Measurements from ENCODE around the gene RAD51B. TPM values are rescaled to one million over a fixed set of nuclear protein-coding genes. Genes with fewer than 3 reads are reported as not detected.

Gene RAD51B
- total RNA-seq, 2 donors from 2014 or later, result 9.3 to 12.1 TPM

DNA sequence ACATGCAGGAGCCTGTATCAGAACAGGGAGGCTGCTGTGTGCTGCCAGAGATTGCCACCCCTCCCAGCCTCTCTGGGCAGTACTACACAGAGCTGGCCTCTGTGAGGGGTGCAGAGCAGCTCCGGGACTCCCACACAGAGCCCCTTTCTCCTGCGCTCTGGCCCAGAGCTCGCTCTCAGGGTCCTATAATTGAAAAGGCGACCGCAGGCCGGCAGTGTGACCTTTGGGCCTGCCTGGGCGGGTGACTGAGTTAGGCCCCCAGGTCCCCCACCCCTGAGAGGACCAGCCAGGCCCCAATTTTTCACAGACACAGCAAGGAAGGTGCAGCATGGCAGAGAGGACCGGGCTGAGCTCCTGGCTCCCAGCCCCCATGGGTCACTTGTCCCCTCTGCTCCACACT is 836.9 kb downstream of the RAD51B start:
- Histone ChIP-seq H3K4me3 (no peak overlapping the region), H3K36me3 (no peaks in the 10 kb centered on the region), H3K27ac (no peak overlapping the region), H3K27me3 (replicated peaks; ENCODE audit: insufficient read depth) (no peaks in the 10 kb centered on the region), H3K4me1 (ENCODE audit: control insufficient read depth in 1 of 2, low read depth in 2 of 2) (peaks cover 3 to 42% of the 10 kb centered on the region in 2 donors), H3K9me3 (no peaks in the 10 kb centered on the region)
- no peak for ATAC-seq (ENCODE audit: insufficient number of reproducible peaks, low FRiP score, low read depth)
- no peak for DNase-seq (ENCODE audit: low spot score)
- TF ChIP-seq CTCF (IDR thresholded peaks at IDR 0.05), result no peak

DNA sequence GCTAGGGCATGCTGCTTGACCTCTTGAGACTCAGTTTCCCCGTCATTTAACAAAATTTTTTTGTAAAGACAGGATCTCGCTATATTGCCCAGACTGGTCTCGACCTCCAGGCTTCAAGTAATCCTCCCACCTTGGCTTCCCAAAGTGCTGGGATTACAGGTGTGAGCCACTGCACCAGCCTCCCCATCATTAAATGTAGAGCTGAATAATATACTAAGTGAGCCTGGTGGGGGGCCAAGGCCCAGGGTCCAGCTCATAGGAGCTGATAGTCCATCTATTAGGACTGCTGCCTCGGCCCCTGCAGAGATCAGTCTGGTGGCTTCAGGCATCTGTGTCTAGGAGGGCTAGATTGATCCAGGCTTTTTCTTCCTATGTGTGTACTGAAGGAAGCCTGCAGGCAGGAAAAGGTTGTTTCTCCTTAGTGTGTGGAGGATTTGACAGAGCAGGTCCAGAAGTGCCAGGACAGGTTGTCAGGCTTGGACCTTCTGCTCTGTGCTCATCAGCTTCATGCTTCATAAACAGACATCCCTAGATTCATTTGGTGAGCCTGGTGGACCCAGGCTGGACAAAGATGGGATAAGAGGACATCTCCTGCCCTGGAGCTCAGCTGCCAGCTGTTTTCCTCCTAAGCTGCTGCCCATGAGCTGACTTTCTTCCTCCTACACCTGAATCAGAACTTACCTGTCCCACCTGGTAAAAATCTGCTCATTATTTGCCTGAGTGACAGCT is 837.9 kb downstream of the RAD51B start:
- H3K27me3 ChIP-seq (replicated peaks; ENCODE audit: insufficient read depth), result no peaks in the 10 kb centered on the region
- no peak for DNase-seq (ENCODE audit: low spot score)
- H3K36me3 ChIP-seq, result no peaks in the 10 kb centered on the region
- no peak overlapping the region for H3K4me3 ChIP-seq
- no peaks in the 10 kb centered on the region for H3K9me3 ChIP-seq
- no peak overlapping the region for H3K27ac ChIP-seq
- ATAC-seq (ENCODE audit: insufficient number of reproducible peaks, low FRiP score, low read depth), result no peak
- no peak for TF ChIP-seq CTCF (IDR thresholded peaks at IDR 0.05)
- H3K4me1 ChIP-seq (ENCODE audit: control insufficient read depth in 1 of 2, low read depth in 2 of 2), result peaks cover 0 to 32% of the 10 kb centered on the region in 2 donors

DNA sequence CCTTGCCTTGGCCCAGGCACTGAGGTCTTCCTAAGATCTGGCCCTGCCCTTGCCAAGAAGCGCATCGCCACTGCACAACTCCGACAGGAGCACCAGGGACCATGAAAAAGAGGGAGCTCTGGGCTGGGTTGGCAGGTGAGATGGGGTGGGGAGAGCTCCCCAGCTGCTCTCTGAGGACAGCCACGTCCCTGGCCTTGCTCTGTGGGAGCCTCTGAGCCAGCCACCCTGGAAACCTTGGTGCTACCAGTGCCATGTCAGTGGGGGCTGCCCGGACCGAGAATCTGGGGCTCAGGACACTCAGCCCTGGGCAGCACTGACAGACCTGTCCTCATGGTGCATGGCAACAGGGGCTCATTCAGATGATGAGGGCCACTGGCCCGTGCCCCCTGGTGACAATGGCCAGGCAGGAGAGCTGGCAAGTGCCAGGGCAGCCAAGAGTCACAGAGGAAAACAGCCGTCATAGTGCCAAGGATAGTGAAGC is 838.5 kb downstream of the RAD51B start:
- no peak for TF ChIP-seq CTCF (IDR thresholded peaks at IDR 0.05)
- no peak for DNase-seq (ENCODE audit: low spot score)
- peaks cover 0 to 32% of the 10 kb centered on the region in 2 donors for H3K4me1 ChIP-seq (ENCODE audit: control insufficient read depth in 1 of 2, low read depth in 2 of 2)
- no peak for ATAC-seq (ENCODE audit: insufficient number of reproducible peaks, low FRiP score, low read depth)
- H3K36me3 ChIP-seq, result no peaks in the 10 kb centered on the region
- no peak overlapping the region for H3K27ac ChIP-seq
- no peak overlapping the region for H3K4me3 ChIP-seq
- no peaks in the 10 kb centered on the region for H3K27me3 ChIP-seq (replicated peaks; ENCODE audit: insufficient read depth)
- no peaks in the 10 kb centered on the region for H3K9me3 ChIP-seq

DNA sequence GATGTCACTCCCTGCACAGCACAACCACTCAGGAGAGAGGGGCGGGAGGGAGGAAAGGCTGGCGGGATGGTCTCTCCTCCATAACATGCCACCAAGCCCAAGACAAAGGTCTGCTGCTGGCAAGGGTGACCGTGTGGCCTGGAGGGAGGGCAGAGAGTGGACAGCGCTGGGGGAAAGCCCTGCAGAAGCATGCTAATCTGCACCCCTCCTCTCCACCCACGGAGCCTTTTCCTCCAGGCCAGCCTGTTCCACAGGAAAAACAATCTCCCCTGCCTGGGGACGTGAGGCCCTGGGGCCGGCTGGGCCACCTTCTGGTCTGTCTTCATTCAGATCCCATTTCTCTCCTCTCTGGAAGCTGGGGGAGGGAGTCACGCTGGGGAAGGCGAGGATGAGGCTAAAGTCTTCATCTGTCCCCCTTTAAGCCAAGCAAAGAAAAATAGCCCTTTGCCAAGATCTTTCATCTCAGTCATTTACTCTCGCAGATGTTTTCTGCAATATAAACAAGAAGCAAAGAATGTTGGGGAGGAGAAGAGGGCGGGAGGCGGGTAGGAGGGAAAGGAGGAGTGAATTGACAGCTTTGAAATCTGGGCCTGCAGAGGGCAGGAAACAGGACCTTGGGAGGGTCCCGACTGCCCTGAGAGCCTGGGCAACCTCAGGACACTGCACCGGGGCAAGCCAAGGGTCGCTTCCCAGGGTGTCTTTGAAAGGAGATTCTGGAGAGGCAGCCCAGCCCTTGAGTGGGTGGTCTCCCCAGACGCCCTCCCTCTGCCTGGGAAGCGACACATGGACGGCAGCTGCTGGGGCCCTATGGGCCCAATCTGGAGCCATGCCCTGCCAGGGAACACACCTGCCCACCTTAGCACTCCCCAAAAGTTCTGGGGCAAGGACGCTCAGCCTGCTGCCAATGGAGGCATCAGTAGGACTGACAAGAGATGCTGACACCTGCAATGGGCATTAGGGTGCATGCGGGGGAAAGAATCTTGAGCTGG is 839.7 kb downstream of the RAD51B start:
- no peaks in the 10 kb centered on the region for H3K9me3 ChIP-seq
- no peak for TF ChIP-seq CTCF (IDR thresholded peaks at IDR 0.05)
- DNase-seq (ENCODE audit: low spot score), result no peak
- no peak overlapping the region for H3K4me3 ChIP-seq
- H3K27ac ChIP-seq, result peak overlapping the region in 1 of 2 donors; percentile 31
- peaks cover under 1 to 39% of the 10 kb centered on the region in 2 donors for H3K4me1 ChIP-seq (ENCODE audit: control insufficient read depth in 1 of 2, low read depth in 2 of 2)
- ATAC-seq (ENCODE audit: insufficient number of reproducible peaks, low FRiP score, low read depth), result no peak
- no peaks in the 10 kb centered on the region for H3K36me3 ChIP-seq
- no peaks in the 10 kb centered on the region for H3K27me3 ChIP-seq (replicated peaks; ENCODE audit: insufficient read depth)

GRCh38 chr14:68660495-68660894 is 840.9 kb downstream of the RAD51B start:
- TF ChIP-seq CTCF (IDR thresholded peaks at IDR 0.05), result no peak
- ATAC-seq (ENCODE audit: insufficient number of reproducible peaks, low FRiP score, low read depth), result no peak
- Histone ChIP-seq H3K4me3 (no peak overlapping the region), H3K27ac (no peak overlapping the region), H3K27me3 (replicated peaks; ENCODE audit: insufficient read depth) (no peaks in the 10 kb centered on the region), H3K36me3 (no peaks in the 10 kb centered on the region), H3K9me3 (no peaks in the 10 kb centered on the region), H3K4me1 (ENCODE audit: control insufficient read depth in 1 of 2, low read depth in 2 of 2) (peaks cover 12 to 40% of the 10 kb centered on the region in 2 donors)
- no peak for DNase-seq (ENCODE audit: low spot score)

All from thoracic aorta (tissue), 2 donors.